Nasal cavity respiratory epithelium epithelial cell of viscerocranial mucosa (primary cell): ENCODE results near the gene CFAP410. TPM values are rescaled to one million over a fixed set of nuclear protein-coding genes. Genes with fewer than 3 reads are reported as not detected.

Experiments used
- total RNA-seq: library from RNA; depleted of rRNA; stranded (reverse); fragments of >200 nt; gene quantifications from 2 replicates; pipeline ENCODE4 v1.2.3, GENCODE V29; 2014

The CFAP410 gene
- total RNA-seq: 4.1 and 4.8 TPM in 2 replicates

GRCh38 chr21:44338971-44339910, at the start of gene CFAP410:
Gene CFAP410, minus strand, starts transcription at chr21:44339390. Its CDS starts 196 bp downstream, at chr21:44339194.

DNA sequence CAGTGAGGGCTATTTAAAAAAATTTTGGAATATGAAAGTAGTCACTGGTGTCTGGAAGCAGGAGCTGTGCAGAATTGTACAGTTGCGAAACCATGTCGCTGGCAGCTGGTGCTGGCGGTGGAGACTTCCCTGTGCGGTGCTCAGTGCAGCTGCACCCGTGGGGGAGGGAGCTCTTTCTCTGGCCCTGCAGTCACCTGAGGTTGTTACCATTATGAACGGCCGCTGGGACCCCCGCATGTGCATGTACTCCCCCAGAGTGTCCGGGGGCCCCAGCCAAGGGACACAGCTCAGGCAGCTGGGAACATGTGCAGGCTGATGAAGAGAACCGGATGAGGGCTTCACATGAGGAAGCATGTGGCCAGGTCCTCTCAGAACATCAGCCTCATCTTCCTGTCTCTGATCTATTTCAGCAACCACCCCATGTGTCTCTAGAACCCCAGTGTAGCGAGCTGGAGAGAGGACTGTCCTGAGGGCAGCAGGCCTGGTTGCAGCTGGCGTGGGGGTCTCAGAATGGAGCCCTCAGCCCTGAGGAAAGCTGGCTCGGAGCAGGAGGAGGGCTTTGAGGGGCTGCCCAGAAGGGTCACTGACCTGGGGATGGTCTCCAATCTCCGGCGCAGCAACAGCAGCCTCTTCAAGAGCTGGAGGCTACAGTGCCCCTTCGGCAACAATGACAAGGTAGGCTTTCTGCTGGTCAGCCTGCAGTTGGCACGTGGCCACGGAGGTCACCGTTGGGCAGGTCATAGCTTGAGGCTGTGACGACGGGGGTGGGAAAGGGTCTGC, 14.2 kb upstream of the CFAP410 start, which contains the start of gene TRPM2:
TRPM2 (plus strand) TSS at position 431 of the 780 bp plus-strand sequence; CDS start at position 511, 80 bp downstream.

GRCh38 chr21:44299458-44300261, 39.5 kb downstream of the CFAP410 start, which contains the start of gene PFKL:
Gene PFKL, plus strand, starts transcription at chr21:44300053. Its CDS starts 53 bp downstream, at chr21:44300106.

GRCh38 chr21:44285138-44285992, 53.8 kb downstream of the CFAP410 start, which contains the start of gene AIRE:
Gene AIRE, plus strand, starts transcription at chr21:44285876. Its CDS starts 131 bp downstream, at chr21:44286007.

Other genes with a start within 250 kb of the CFAP410 start
- 39.7 and 55.0 TPM in 2 replicates for gene PWP2, start 232.0 kb downstream of the CFAP410 start, total RNA-seq
- gene GATD3, start 205.7 kb downstream of the CFAP410 start, total RNA-seq: 21.5 and 23.5 TPM in 2 replicates
- 1.0 and 3.3 TPM in 2 replicates for gene ICOSLG, start 98.4 kb downstream of the CFAP410 start, total RNA-seq
- not detected in 2 replicates for gene DNMT3L, start 77.5 kb downstream of the CFAP410 start, total RNA-seq
- not detected in 2 replicates for gene AIRE, start 53.5 kb downstream of the CFAP410 start, total RNA-seq
- 110 and 198 TPM in 2 replicates for gene PFKL, start 39.3 kb downstream of the CFAP410 start, total RNA-seq
- gene TRPM2, start 14.2 kb upstream of the CFAP410 start, total RNA-seq: 0.14 TPM in 1 of 2 replicates, not detected in the other
- 0.34 and 1.4 TPM in 2 replicates for gene LRRC3, start 116.1 kb upstream of the CFAP410 start, total RNA-seq
- not detected in 2 replicates for gene KRTAP10-1, start 200.8 kb upstream of the CFAP410 start, total RNA-seq
- not detected in 2 replicates for gene KRTAP10-2, start 212.1 kb upstream of the CFAP410 start, total RNA-seq
- gene KRTAP10-3, start 219.4 kb upstream of the CFAP410 start, total RNA-seq: not detected in 2 replicates
- not detected in 2 replicates for gene KRTAP10-4, start 234.3 kb upstream of the CFAP410 start, total RNA-seq
- not detected in 2 replicates for gene KRTAP10-5, start 241.2 kb upstream of the CFAP410 start, total RNA-seq